Stimulated activated CD8-positive, alpha-beta memory T cell treated with anti-CD3 and anti-CD28 coated beads, Interleukin-7, amount 100 ng/mL, for 48 hours (primary cell): Measurements from ENCODE around the gene TMEM267.
"Not testable (repeated sequence)": the region's sequence is repeated elsewhere in the genome, so short reads cannot be mapped to it uniquely, and the experiment has no call there.

Experiments
- DNase-seq, 2 donors: peaks; one replicate each; pipeline ENCODE4 v3.0.0-alpha.2; 2020; ENCODE audit warnings: low read depth in 1 of 2; ENCODE audit errors: extremely low read depth in 1 of 2

TMEM267 gene

DNA sequence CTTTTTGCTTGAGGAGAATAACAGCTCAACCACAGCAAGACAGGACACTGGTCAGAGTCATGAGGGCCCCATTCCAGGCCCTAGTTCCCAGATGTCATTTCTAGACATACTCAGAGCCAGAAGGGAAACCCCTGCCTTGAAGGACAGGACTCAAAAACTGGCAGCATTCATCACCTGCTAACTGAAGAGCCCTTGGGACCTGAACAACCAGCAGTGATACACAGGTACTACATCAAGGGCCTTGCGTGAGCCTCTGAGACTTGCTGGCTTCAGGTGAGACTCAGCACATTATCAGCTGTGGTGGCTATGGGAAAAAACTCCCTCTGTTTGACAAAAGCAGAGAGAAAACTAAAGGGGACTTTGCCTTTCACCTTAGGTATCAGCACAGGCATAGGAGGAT is 22.6 kb downstream of the TMEM267 start:
- DNase-seq = no peak

- DNase-seq = no peak
Observed at GRCh38 chr5:43456556-43456955, 27.1 kb downstream of the TMEM267 start.

GRCh38 chr5:43441575-43441974 is 42.1 kb downstream of the TMEM267 start:
- DNase-seq = not testable (repeated sequence)

- DNase-seq = no peak
Observed at GRCh38 chr5:43437062-43437660, 46.5 kb downstream of the TMEM267 start.

DNA sequence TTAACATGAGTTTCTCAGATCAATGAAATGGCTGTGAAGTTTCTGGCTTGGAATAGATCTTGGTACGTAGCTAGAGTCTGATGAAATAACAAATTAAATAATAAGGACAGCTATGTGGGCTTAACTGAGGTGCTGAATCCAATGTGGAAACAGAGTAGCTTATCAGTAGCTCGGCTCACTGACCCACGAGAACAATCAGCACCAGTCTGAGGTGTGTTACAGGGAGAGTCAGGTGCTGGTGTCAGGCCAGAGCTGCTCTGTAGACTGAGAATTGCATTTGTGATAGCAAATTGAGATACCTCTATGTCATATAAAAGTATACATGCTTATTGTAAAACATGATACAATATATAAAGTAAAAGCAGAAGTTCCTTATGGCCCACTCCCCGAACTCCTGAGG is 50.3 kb downstream of the TMEM267 start:
- no peak for DNase-seq

GRCh38 chr5:43432486-43433375 is 50.9 kb downstream of the TMEM267 start:
- no peak for DNase-seq

DNA sequence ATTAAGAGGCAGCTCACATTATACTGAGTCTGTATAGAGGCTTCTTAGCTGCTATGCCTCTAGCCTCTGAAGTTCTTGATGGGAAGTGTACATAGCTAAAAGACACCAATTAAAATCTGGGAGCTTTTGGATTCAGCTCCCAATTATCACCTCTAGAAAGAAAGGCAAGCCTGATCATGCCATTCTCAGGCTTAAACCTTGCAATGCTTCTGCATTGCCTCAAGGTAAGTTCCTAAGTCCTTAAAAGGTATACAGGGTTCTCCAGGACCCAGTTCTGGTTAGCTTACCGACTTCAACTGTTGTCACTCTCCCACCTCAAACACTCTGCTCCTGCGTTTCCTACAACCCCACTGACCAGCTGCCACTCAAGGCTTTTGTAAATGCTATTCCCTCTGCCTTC is 54.0 kb downstream of the TMEM267 start:
- DNase-seq = no peak

DNA sequence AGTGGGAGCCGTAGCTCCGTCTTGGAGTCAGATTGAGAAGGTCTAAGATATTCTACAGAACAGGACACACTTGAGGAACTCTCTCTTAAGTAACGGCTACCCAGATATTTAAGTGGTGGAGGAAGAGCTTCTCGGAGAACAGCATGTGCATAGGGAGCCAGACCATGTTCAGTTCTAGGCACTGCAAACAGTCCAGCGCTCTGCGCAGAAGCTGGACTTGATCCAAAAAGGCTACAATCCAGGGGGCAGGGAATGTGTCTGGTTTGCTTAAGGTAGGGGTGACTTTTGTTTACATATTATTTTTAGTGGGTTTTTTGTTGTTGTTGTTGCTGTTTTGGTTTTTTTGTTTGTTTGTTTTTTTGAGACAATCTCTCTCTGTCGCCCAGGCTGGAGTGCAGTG is 54.6 kb downstream of the TMEM267 start:
- no peak for DNase-seq

- no peak for DNase-seq
Observed at GRCh38 chr5:43427306-43427705, 56.4 kb downstream of the TMEM267 start.

DNA sequence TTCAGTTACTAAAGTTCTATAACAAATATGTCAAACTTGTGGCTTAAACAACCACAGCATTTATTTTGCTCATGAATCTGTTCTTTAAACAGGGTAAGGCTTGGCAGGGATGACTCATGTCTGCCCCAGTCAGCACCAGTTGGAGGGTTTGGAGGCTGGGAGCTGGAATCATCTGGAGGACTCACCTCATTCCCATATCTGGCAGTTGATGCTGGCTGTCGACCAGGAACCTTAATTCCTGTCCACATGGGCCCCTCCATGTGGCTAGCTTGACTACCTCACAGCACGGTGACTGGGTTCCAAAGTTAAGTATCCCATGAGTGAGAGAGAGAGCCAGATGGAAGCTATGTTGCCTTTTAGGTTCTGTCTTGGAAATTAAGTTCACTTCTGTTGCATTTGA is 57.7 kb downstream of the TMEM267 start:
- DNase-seq = no peak

DNA sequence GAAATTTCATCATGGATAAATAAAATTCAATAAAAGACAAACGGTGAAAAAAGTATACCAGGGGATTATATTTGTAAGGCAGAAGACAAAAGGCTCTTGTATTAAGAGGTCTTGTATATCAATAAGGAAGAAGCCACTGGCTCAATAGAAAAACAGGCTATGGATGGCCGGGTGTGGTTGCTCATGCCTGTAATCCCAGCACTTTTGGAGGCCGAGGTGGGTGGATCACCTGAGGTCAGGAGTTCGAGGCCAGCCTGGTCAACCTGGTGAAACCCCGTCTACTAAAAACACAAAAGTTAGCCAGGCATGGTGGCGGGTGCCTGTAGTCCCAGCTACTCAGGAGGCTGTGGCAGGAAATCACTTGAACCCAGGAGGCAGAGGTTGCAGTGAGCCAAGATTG is 60.6 kb downstream of the TMEM267 start:
- DNase-seq = not testable (repeated sequence)

DNA sequence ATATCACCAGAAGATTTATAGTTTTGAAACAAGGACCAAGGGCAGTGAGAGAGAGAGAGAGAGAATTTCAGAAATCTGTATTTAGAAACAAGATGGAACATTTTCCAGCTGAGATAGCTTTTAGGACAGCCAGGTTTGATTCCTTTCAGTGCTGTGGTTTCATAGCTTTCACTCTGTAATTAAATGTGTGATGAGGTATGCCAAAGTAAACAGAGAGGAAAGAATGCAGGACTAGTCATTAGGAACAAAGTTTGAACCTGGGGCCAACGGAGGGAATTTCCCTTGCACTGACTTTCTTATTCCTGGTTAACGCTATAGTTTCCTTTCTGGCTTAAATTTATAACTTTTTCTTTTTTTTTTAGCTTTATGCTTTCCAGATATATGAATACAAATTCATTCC is 61.5 kb downstream of the TMEM267 start:
- DNase-seq = no peak

DNA sequence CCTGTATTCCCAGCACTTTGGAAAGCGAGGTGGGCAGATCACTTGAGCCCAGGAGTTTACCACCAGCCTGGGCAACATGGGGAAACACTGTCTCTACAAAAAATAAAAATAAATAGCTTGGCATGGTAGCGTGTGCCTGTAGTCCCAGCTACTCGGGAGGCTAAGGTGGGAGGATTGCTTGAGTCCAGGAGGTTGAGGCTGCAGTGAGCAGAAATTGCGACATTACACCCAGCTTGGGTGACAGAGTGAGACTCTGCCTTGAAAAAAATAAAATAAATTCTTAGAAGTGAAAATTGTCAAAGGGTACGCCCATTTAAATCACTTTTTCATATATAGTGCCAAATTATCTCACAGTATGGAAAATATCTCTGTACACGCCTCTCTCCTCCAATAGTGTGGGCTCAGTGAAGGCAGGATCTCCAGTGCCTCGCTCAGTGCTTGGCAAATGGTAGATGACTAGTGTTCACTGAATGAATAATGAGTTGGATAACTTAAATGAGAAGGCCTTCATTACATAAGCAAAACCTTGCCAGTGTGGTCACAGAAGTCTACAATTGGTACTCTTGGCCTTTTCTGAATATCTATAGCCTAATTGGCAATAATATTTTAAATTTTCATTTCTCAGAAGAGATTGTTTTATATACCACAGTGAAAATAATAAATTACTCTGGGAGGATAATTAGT is 62.1 kb downstream of the TMEM267 start:
- DNase-seq = no peak

DNA sequence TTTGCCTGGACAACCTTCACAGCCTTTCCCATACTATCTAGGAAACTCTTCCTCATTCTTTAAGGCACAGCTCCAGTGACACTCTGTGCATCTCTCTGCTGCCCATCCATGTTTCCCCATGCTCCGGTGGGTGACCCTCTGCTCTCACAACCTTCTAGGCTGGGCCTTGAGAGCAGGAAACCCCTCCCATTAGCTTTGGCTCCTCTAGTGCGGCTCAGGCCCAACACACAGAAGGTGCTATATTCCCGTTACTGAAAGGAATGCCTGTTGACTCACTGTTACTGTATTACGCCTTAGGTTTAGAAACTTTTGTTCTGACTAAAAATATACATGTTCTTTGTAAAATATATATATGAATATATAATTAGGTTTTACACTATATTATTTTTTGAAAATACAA is 63.4 kb downstream of the TMEM267 start:
- DNase-seq = no peak

DNA sequence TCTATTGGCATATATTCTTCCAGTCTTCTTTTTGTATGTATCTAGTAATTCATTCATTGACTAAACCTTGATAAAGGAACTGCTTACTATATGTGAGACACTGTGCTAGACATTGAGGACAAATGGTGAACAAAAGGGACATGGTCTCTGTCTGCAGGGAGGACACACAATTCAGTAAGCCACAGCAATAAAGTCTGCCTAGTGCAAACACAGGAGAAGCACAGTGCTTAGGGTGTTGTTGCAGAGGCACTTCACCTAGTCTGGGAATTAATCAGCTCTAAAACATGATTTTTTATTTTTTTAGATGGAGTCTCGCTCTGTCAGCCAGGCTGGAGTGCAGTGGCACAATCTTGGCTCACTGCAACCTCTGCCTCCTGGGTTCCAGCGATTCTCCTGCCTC is 65.1 kb downstream of the TMEM267 start:
- DNase-seq = no peak

- DNase-seq = no peak
Observed at GRCh38 chr5:43416803-43417394, 66.8 kb downstream of the TMEM267 start.

DNA sequence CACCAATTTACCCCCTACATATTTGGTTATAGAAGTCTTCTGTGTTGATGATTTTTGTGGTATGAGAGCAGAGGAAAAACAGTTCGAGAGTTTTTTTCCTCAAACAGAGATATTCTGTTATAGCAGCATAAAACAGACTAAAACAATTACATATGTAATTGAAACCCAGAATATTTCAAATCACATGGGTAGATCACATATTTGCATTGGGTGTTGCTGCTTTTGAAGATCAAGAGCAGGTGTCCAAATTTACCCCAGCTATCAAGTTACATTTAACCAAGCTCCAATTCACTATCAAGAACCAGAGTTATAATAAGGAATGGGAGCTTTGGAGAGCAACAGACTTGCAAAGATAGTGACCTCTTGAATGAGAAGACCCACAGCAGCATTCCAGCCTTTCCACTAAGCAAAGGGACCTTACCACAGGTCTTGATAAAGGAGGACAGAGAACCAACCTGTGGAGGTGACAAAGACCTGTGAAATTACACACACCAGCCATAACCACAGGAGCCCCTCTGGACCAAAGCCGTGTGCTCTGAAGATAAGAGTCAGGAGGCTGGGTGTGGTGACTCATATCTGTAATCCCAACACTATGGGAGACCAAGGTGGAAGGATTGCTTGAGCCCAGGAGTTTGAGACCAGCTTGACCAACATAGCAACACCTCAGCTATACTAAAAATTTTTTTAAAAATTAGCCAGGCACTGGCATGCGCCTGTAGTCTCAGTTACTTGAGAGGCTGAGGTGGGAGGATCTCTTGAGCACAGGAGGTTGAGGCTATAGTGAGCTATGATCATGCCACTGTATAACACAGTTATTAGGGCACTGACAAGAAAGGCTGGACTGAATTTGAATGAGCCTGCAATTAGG is 67.5 kb downstream of the TMEM267 start:
- DNase-seq = no peak

GRCh38 chr5:43413966-43414365 is 69.7 kb downstream of the TMEM267 start:
- DNase-seq = no peak

DNA sequence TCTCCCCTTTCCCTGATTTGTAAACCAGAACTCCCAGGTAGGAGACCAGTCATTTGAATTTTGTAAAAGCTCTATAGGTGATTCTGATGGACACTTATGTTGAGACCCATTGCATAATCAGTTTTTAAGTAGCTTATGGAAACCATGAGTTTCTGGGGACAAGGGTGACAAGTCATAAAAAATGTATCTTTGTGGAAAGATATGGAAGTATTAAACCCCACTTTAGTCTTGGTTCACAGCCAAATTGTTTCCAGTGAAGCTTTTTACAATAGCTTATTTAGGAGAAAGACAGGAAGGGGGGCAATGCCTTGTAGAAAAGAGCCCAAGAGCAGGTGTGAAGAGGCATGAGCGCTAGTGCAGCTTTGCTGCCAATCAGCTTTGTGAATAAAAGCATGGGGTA is 71.0 kb downstream of the TMEM267 start:
- no peak for DNase-seq

DNA sequence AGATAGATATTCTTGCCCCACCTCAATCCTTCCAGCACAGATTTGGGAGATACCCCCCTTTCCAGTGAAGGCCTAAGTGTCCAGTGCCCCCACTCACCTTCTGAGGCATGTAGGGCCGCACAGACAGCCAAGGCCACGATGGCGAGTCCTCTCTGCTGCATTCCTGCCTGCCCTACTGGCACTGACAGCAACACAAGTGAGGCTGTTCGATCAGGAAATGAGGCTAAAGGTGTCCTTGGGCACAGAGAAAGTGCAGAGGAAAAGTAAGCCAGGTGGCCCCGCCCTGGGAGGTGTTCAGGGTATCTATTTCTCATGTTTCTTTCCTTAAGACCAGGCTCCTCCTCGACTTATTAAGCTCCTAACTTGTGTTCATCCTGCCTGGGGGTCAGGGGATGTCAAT is 71.5 kb downstream of the TMEM267 start, which contains the start of gene CCL28:
TSS of gene CCL28 (minus strand) at position 236 of the 400 bp plus-strand sequence. CDS start at position 161, 75 bp downstream.
- DNase-seq = no peak
